PFSK-1 (cell line): ENCODE data around the gene PTGR3.

ENCODE experiments used
- FOXP2 ChIP-seq: optimal IDR thresholded peaks from 2 replicates; pipeline ENCODE3; 2011; ENCODE audit warnings: borderline replicate concordance, control low read depth, inconsistent platforms; ENCODE audit not compliant: insufficient read depth; ENCODE audit errors: extremely low read length, extremely low read depth
- POLR2AphosphoS5 ChIP-seq: IDR thresholded peaks from 2 replicates; pipeline ENCODE4 v1.6.1; 2012; ENCODE audit warnings: low read depth, mild to moderate bottlenecking, control low read depth, low read length, moderate library complexity
- SIN3A ChIP-seq: IDR thresholded peaks from 2 replicates; pipeline ENCODE4 v1.6.1; 2012; ENCODE audit warnings: mild to moderate bottlenecking, low read length, moderate library complexity, borderline replicate concordance; ENCODE audit not compliant: insufficient read depth
- TAF1 ChIP-seq: IDR thresholded peaks from 2 replicates; pipeline ENCODE4 v1.6.1; 2012; ENCODE audit warnings: low read length, control low read depth, borderline replicate concordance; ENCODE audit not compliant: insufficient read depth
- TF ChIP-seq, protein P1 (sequence below), 2 experiments: IDR thresholded peaks; 2 replicates each; pipeline versions ENCODE4 v1.6.1 to v1.8.0; 2011 to 2012; ENCODE audit warnings: low read depth in 2 of 2, low read length in 2 of 2, control low read depth in 1 of 2, inconsistent platforms in 1 of 2, mild to moderate bottlenecking in 1 of 2, moderate library complexity in 1 of 2; ENCODE audit not compliant: insufficient read depth in 1 of 2

The PTGR3 gene

DNA sequence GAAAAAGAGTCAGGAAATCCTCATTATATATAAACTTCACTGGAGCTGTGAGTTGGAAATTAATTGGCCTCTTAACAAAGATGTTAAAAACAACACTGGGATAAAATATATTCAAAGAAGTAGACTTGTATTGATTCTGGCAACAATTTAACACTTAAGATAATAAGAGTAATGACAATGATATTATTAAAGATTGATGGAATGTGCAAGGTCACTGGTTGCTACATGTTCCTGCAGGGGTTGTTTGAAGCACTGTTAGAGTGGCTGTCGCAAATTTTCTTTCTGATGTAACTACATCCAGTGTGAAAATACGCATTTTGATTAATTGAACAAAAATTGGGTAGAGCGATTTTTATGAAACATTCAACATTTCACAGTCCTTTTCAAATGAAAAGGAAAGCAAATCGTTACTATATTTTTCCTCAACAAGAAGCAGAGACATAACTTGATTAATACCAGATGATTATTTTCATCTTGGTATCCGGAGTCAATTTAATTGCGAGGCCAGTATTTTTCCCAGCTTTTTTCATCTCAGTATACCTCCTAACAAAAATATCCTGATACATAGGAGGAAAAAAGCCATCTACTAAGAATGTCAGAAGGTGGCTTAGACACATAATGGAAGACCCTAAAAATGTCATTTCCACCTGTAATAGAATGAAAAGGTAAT, 6.1 kb downstream of the PTGR3 start:
- TF ChIP-seq FOXP2 (no peak), POLR2AphosphoS5 (no peak), SIN3A (no peak), TAF1 (no peak)
- TF ChIP-seq, protein P1, sequence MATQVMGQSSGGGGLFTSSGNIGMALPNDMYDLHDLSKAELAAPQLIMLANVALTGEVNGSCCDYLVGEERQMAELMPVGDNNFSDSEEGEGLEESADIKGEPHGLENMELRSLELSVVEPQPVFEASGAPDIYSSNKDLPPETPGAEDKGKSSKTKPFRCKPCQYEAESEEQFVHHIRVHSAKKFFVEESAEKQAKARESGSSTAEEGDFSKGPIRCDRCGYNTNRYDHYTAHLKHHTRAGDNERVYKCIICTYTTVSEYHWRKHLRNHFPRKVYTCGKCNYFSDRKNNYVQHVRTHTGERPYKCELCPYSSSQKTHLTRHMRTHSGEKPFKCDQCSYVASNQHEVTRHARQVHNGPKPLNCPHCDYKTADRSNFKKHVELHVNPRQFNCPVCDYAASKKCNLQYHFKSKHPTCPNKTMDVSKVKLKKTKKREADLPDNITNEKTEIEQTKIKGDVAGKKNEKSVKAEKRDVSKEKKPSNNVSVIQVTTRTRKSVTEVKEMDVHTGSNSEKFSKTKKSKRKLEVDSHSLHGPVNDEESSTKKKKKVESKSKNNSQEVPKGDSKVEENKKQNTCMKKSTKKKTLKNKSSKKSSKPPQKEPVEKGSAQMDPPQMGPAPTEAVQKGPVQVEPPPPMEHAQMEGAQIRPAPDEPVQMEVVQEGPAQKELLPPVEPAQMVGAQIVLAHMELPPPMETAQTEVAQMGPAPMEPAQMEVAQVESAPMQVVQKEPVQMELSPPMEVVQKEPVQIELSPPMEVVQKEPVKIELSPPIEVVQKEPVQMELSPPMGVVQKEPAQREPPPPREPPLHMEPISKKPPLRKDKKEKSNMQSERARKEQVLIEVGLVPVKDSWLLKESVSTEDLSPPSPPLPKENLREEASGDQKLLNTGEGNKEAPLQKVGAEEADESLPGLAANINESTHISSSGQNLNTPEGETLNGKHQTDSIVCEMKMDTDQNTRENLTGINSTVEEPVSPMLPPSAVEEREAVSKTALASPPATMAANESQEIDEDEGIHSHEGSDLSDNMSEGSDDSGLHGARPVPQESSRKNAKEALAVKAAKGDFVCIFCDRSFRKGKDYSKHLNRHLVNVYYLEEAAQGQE (IDR thresholded peaks at IDR 0.05; ENCODE audit: insufficient read depth in 1 of 2, low read depth in 2 of 2, low read length in 2 of 2): no peak

DNA sequence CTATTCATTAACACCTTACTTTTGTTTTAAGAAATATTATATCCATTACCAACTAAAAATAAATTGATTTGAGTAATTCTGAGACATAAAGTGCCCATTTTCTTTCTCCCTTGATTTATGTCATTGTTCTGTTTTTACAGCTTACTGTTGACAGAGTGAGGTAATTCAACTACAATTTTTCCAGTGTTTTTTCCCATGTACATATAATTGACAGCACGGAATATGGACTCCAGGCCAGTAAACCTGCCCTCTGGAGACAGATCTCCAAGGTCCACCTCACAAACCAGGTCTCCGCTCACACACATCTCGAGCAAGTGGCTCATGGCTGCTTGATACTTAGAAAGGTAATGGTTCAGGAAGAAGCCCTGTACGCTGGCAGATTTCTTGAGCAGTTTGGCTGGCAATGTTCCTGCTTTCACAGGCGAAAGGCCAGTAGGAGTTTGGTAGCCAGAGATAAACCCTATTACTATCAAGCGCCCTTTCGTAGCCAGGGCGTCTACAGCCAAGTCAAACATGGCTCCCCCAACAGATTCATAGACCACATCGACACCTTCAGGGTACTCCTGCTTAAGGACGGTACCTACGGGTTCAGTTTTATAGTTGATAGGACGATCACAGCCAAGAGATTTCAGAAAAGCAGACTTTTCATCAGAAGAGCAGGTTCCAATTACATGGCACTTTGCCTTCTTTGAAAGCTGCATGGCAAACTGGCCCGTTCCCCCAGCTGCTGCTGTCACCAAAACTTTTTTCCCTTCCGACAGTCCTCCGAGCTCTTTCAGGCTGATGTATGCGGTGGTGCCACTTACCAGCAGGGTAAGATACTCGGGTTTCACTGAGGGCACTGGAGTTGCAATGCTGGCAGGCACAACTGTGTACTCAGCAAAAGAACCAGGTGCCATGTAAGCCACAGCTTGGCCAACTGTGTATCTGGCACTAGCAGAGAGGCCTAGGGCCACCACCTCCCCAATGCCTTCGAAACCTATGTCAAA, 7.4 kb downstream of the PTGR3 start:
- TF ChIP-seq, protein P1 (IDR thresholded peaks at IDR 0.05; ENCODE audit: insufficient read depth in 1 of 2, low read depth in 2 of 2, low read length in 2 of 2): no peak
- no peak for TF ChIP-seq POLR2AphosphoS5
- TF ChIP-seq FOXP2: no peak
- TF ChIP-seq TAF1: no peak
- no peak for TF ChIP-seq SIN3A

DNA sequence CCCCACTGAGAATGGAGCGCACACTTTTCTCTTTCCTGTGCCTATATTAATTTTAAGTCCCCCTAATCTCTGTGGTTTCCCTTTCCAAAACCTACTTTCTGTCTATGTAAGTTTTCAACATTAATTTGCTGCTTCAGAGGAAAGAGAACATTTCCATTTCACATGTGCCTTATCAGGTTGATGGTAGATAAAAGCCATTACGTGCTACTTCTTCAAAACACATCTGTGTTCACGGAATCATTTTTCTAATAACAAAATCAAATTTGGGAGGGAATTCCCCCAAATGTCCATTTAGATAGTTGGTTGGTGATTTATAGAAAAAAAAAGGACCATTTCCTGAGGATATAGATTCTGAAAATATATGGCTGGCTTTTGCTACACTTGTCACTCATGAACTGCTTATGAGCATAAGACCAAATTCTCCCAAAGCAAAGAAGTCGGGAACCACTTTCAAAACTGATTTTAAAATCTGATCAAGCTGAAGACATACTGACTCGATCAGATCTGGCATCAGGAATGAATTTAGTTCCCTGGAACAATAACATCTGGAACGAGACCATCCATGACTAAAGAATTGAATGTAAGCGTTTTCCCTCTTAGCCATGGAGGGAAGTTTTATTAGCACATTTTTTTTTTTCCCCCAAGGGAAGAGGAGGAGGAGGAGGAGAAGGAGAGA, 8.2 kb downstream of the PTGR3 start:
- TF ChIP-seq FOXP2 (no peak), POLR2AphosphoS5 (no peak), TAF1 (no peak), SIN3A (no peak)
- TF ChIP-seq, protein P1 (IDR thresholded peaks at IDR 0.05; ENCODE audit: insufficient read depth in 1 of 2, low read depth in 2 of 2, low read length in 2 of 2): no peak

DNA sequence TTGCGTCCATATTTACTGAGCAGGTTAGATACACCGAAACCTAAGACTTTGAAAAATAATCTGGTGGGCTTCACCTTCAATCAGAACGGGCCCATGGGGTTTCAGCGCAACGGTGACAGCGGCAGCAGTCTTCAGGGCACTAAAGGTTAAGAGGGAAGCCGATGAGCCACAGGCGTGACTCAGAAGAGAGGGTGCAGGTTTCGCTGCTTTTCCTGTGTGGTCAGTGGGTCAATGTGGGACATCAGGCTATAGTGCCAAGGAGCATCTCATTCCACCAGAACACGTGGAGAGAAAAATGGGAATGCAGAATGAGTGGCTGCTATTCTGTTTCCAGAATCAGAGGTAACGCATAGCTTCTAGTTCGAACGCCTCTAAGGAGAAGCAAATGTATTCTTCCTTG, 8.9 kb downstream of the PTGR3 start:
- no peak for TF ChIP-seq SIN3A
- TF ChIP-seq, protein P1 (IDR thresholded peaks at IDR 0.05; ENCODE audit: insufficient read depth in 1 of 2, low read depth in 2 of 2, low read length in 2 of 2): no peak
- no peak for TF ChIP-seq FOXP2
- no peak for TF ChIP-seq TAF1
- no peak for TF ChIP-seq POLR2AphosphoS5
